ENCODE results near the gene LDHD.

Gene LDHD

GRCh38 chr16:75127713-75128415 is 11.3 kb upstream of the LDHD start:
- Mint-ChIP-seq H3K4me1 (ENCODE audit: low read depth) (peaks cover 13% of the 10 kb centered on the region), H3K36me3 (ENCODE audit: low read depth) (no peaks in the 10 kb centered on the region)

GRCh38 chr16:75122609-75123008 is 6.0 kb upstream of the LDHD start:
- peaks cover 25% of the 10 kb centered on the region for H3K9me3 Mint-ChIP-seq
- H3K27me3 Mint-ChIP-seq: peaks cover 4% of the 10 kb centered on the region
- no peak overlapping the region for H3K27ac Mint-ChIP-seq
- H3K4me3 Mint-ChIP-seq: no peak overlapping the region
- intact Hi-C loops (cut with micrococcal nuclease): no loop called here
- no peaks in the 10 kb centered on the region for H3K36me3 Mint-ChIP-seq (ENCODE audit: low read depth)
- no peaks in the 10 kb centered on the region for H3K4me1 Mint-ChIP-seq (ENCODE audit: low read depth)

More at GRCh38 chr16:75127713-75128415, 11.3 kb upstream of the LDHD start:
- no peak overlapping the region for H3K4me3 Mint-ChIP-seq
- no peak overlapping the region for H3K27ac Mint-ChIP-seq
- intact Hi-C loops (cut with micrococcal nuclease): no loop called here
- H3K9me3 Mint-ChIP-seq: peaks cover 7% of the 10 kb centered on the region
- peaks cover 36% of the 10 kb centered on the region for H3K27me3 Mint-ChIP-seq

- no peak overlapping the region for H3K4me3 Mint-ChIP-seq
- peaks cover 3% of the 10 kb centered on the region for H3K27me3 Mint-ChIP-seq
- no peak overlapping the region for H3K27ac Mint-ChIP-seq
- H3K9me3 Mint-ChIP-seq: peaks cover 20% of the 10 kb centered on the region
- intact Hi-C loops (cut with micrococcal nuclease): no loop called here
- H3K4me1 Mint-ChIP-seq (ENCODE audit: low read depth): no peaks in the 10 kb centered on the region
- H3K36me3 Mint-ChIP-seq (ENCODE audit: low read depth): no peaks in the 10 kb centered on the region
Observed at GRCh38 chr16:75121949-75122568, 5.5 kb upstream of the LDHD start.

GRCh38 chr16:75120253-75120652 is 3.7 kb upstream of the LDHD start:
- Mint-ChIP-seq H3K27ac (no peak overlapping the region), H3K4me1 (ENCODE audit: low read depth) (peaks cover 14% of the 10 kb centered on the region), H3K4me3 (no peak overlapping the region), H3K36me3 (ENCODE audit: low read depth) (no peaks in the 10 kb centered on the region), H3K27me3 (peaks cover 3% of the 10 kb centered on the region), H3K9me3 (peaks cover 19% of the 10 kb centered on the region)
- intact Hi-C loops (cut with micrococcal nuclease): no loop called here

GRCh38 chr16:75118943-75119539 is 2.5 kb upstream of the LDHD start:
- no peak overlapping the region for H3K4me3 Mint-ChIP-seq
- peaks cover 8% of the 10 kb centered on the region for H3K36me3 Mint-ChIP-seq (ENCODE audit: low read depth)
- peaks cover 19% of the 10 kb centered on the region for H3K9me3 Mint-ChIP-seq
- peaks cover 14% of the 10 kb centered on the region for H3K4me1 Mint-ChIP-seq (ENCODE audit: low read depth)
- intact Hi-C loops (cut with micrococcal nuclease): no loop called here
- H3K27me3 Mint-ChIP-seq: peaks cover 8% of the 10 kb centered on the region
- H3K27ac Mint-ChIP-seq: no peak overlapping the region

GRCh38 chr16:75116911-75117245 is 298 bp upstream of the LDHD start:
- Mint-ChIP-seq H3K36me3 (ENCODE audit: low read depth) (peaks cover 28% of the 10 kb centered on the region), H3K9me3 (peaks cover 11% of the 10 kb centered on the region), H3K27ac (peak overlapping the region; percentile 81), H3K4me1 (ENCODE audit: low read depth) (peaks cover 29% of the 10 kb centered on the region), H3K27me3 (peaks cover 27% of the 10 kb centered on the region), H3K4me3 (no peak overlapping the region)
- intact Hi-C loops (cut with micrococcal nuclease): loop anchor here (2.0 kb wide), 1 partner anchor 32 kb away; the partner anchor contains the start of gene ZFP1

- Mint-ChIP-seq H3K27ac (peak overlapping the region; percentile 81), H3K4me3 (peak overlapping the region; percentile 86), H3K36me3 (ENCODE audit: low read depth) (peaks cover 28% of the 10 kb centered on the region), H3K9me3 (no peaks in the 10 kb centered on the region), H3K27me3 (peaks cover 34% of the 10 kb centered on the region), H3K4me1 (ENCODE audit: low read depth) (peaks cover 45% of the 10 kb centered on the region)
- intact Hi-C loops (cut with micrococcal nuclease): loop anchor here (5.0 kb wide), 1 partner anchor 303 kb away; no protein-coding TSS in a partner anchor
Observed at GRCh38 chr16:75114946-75115825, 1.4 kb downstream of the LDHD start.

- Mint-ChIP-seq H3K27me3 (peaks cover 34% of the 10 kb centered on the region), H3K9me3 (no peaks in the 10 kb centered on the region), H3K4me3 (no peak overlapping the region), H3K4me1 (ENCODE audit: low read depth) (peaks cover 54% of the 10 kb centered on the region), H3K36me3 (ENCODE audit: low read depth) (peaks cover 28% of the 10 kb centered on the region), H3K27ac (no peak overlapping the region)
- intact Hi-C loops (cut with micrococcal nuclease): loop anchor here (5.0 kb wide), 1 partner anchor 302 kb away; no protein-coding TSS in a partner anchor
Observed at GRCh38 chr16:75114179-75114945, 2.2 kb downstream of the LDHD start.

GRCh38 chr16:75113541-75114121 is 2.9 kb downstream of the LDHD start:
- Mint-ChIP-seq H3K9me3 (no peaks in the 10 kb centered on the region), H3K27me3 (peaks cover 34% of the 10 kb centered on the region), H3K27ac (no peak overlapping the region), H3K36me3 (ENCODE audit: low read depth) (peaks cover 28% of the 10 kb centered on the region), H3K4me3 (no peak overlapping the region), H3K4me1 (ENCODE audit: low read depth) (peaks cover 61% of the 10 kb centered on the region)
- intact Hi-C loops (cut with micrococcal nuclease): loop anchor here (5.0 kb wide), 1 partner anchor 301 kb away; no protein-coding TSS in a partner anchor

- intact Hi-C loops (cut with micrococcal nuclease): loop anchor here (5.0 kb wide), 1 partner anchor 301 kb away; no protein-coding TSS in a partner anchor
- H3K4me3 Mint-ChIP-seq: peak overlapping the region; percentile 62
- H3K27me3 Mint-ChIP-seq: peaks cover 34% of the 10 kb centered on the region
- peak overlapping the region; percentile 8 for H3K27ac Mint-ChIP-seq
- no peaks in the 10 kb centered on the region for H3K9me3 Mint-ChIP-seq
- H3K36me3 Mint-ChIP-seq (ENCODE audit: low read depth): peaks cover 33% of the 10 kb centered on the region
- H3K4me1 Mint-ChIP-seq (ENCODE audit: low read depth): peaks cover 68% of the 10 kb centered on the region
Observed at GRCh38 chr16:75112734-75113491, 3.7 kb downstream of the LDHD start.

GRCh38 chr16:75111961-75112733 is 4.4 kb downstream of the LDHD start:
- peak overlapping the region; percentile 80 for H3K27ac Mint-ChIP-seq
- peak overlapping the region; percentile 62 for H3K4me3 Mint-ChIP-seq
- intact Hi-C loops (cut with micrococcal nuclease): loop anchor here (1.0 to 5.0 kb wide), 2 partner anchors 114 to 300 kb away; no protein-coding TSS in a partner anchor
- peaks cover 76% of the 10 kb centered on the region for H3K4me1 Mint-ChIP-seq (ENCODE audit: low read depth)
- H3K36me3 Mint-ChIP-seq (ENCODE audit: low read depth): peaks cover 37% of the 10 kb centered on the region
- no peaks in the 10 kb centered on the region for H3K9me3 Mint-ChIP-seq
- peaks cover 33% of the 10 kb centered on the region for H3K27me3 Mint-ChIP-seq
